Measurements from ENCODE around the gene HEATR5A. TPM values are rescaled to one million over a fixed set of nuclear protein-coding genes. Genes with fewer than 3 reads are reported as not detected.
A peak's percentile ranks its signal among the peaks of the same experiment; 100 is the strongest.

The HEATR5A gene
- total RNA-seq, 1 experiment from 2014 or later, result 12.7 TPM

DNA sequence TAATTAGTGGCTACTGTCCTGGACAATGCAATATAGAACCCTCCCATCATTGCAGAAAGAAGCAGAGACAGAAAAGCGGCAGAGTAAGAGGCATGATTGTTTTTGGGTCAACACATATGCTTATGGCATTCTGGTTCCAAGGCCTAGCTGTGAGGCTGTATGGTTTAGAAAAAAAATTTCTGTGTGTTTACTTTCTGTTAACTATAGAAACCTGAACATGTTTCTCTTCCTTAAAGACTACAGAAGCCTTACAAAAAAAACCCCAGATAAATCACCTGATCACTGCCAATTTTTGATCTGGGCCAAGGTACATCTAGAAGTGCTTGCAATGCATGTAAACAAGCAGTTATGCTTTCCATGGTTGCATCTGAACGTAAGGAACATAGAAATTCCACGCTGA lies 112.7 kb downstream of the HEATR5A start:
- Histone ChIP-seq H3K9me2 (replicated peaks; ENCODE audit: low read length) (no peaks in the 10 kb centered on the region), H3K27me3 (ENCODE audit: low read length) (no peaks in the 10 kb centered on the region), H3F3A (ENCODE audit: low read length, unreplicated experiment) (no peaks in the 10 kb centered on the region), H3K4me1 (ENCODE audit: insufficient read depth, low read length) (no peaks in the 10 kb centered on the region), H3K9ac (ENCODE audit: low read length) (no peak overlapping the region), H3K4me2 (ENCODE audit: low read length) (no peak overlapping the region), H4K20me1 (ENCODE audit: low read length) (no peaks in the 10 kb centered on the region), H3K79me2 (ENCODE audit: low read length) (no peaks in the 10 kb centered on the region), H3K27ac (ENCODE audit: low read length) (no peak overlapping the region), H3K4me3 (ENCODE audit: low read length) (no peak overlapping the region), H3K36me3 (ENCODE audit: low read depth, low read length) (peaks cover 8% of the 10 kb centered on the region), H2AFZ (ENCODE audit: low read length) (no peak overlapping the region), H3K9me3 (ENCODE audit: low read length) (no peaks in the 10 kb centered on the region)
- ChIA-PET POLR2A (ENCODE audit: unreplicated experiment) (no interaction called here), CTCF (no interaction called here)
- TF ChIP-seq, protein P1, sequence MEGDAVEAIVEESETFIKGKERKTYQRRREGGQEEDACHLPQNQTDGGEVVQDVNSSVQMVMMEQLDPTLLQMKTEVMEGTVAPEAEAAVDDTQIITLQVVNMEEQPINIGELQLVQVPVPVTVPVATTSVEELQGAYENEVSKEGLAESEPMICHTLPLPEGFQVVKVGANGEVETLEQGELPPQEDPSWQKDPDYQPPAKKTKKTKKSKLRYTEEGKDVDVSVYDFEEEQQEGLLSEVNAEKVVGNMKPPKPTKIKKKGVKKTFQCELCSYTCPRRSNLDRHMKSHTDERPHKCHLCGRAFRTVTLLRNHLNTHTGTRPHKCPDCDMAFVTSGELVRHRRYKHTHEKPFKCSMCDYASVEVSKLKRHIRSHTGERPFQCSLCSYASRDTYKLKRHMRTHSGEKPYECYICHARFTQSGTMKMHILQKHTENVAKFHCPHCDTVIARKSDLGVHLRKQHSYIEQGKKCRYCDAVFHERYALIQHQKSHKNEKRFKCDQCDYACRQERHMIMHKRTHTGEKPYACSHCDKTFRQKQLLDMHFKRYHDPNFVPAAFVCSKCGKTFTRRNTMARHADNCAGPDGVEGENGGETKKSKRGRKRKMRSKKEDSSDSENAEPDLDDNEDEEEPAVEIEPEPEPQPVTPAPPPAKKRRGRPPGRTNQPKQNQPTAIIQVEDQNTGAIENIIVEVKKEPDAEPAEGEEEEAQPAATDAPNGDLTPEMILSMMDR (conservative IDR thresholded peaks at IDR 0.05; ENCODE audit: low read depth, low read length), result 0 out of 2 replicates have a peak, but pooled peaks have one; percentile 1
- TF ChIP-seq EZH2 (IDR thresholded peaks at IDR 0.05; ENCODE audit: low read length, unreplicated experiment) (no peak), EZH2phosphoT487 (IDR thresholded peaks at IDR 0.05; ENCODE audit: borderline replicate concordance, low read length) (no peak)
- BruUV-seq (replicated peaks), result no TSS peak
- ATAC-seq, result no peak
- intact Hi-C loops (cut with micrococcal nuclease), result no loop called here
- no peak for DNase-seq

DNA sequence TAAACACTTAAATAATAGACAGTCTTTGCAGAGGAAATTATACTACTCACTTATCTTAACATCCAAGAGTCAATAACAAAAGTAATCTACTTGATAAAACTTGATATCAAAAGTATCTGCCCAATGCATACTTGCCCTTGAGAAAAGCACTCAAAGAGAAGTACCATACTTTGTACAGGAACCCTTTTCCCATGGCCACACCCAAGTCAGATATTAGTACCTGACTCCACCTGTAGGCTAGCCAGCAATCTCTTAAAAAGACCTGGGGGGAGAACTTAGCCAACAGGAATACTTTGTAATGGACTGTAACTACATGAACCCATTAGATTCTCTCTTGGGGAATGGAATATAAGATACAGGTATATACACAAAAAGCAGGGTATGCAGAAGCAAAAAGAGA lies 113.2 kb downstream of the HEATR5A start:
- no peak for ATAC-seq
- no peaks in the 10 kb centered on the region for H3K4me1 ChIP-seq (ENCODE audit: insufficient read depth, low read length)
- BruUV-seq (replicated peaks), result no TSS peak
- no peak overlapping the region for H3K27ac ChIP-seq (ENCODE audit: low read length)
- H3K9me3 ChIP-seq (ENCODE audit: low read length), result no peaks in the 10 kb centered on the region
- TF ChIP-seq EZH2phosphoT487 (IDR thresholded peaks at IDR 0.05; ENCODE audit: borderline replicate concordance, low read length), result no peak
- TF ChIP-seq, protein P1 (conservative IDR thresholded peaks at IDR 0.05; ENCODE audit: low read depth, low read length), result peak; percentile 39; the same call in 1 of the 2 replicates
- CTCF ChIA-PET, result no interaction called here
- POLR2A ChIA-PET (ENCODE audit: unreplicated experiment), result no interaction called here
- no peaks in the 10 kb centered on the region for H3K79me2 ChIP-seq (ENCODE audit: low read length)
- intact Hi-C loops (cut with micrococcal nuclease), result no loop called here
- no peak overlapping the region for H3K4me3 ChIP-seq (ENCODE audit: low read length)
- H3K9me2 ChIP-seq (replicated peaks; ENCODE audit: low read length), result no peaks in the 10 kb centered on the region
- no peaks in the 10 kb centered on the region for H3F3A ChIP-seq (ENCODE audit: low read length, unreplicated experiment)
- no peak overlapping the region for H3K9ac ChIP-seq (ENCODE audit: low read length)
- no peak overlapping the region for H3K4me2 ChIP-seq (ENCODE audit: low read length)
- peak; percentile 46 for DNase-seq
- H3K36me3 ChIP-seq (ENCODE audit: low read depth, low read length), result peaks cover 8% of the 10 kb centered on the region; the same call in 1 of the 2 replicates
- no peaks in the 10 kb centered on the region for H4K20me1 ChIP-seq (ENCODE audit: low read length)
- no peak overlapping the region for H2AFZ ChIP-seq (ENCODE audit: low read length)
- no peaks in the 10 kb centered on the region for H3K27me3 ChIP-seq (ENCODE audit: low read length)

DNA sequence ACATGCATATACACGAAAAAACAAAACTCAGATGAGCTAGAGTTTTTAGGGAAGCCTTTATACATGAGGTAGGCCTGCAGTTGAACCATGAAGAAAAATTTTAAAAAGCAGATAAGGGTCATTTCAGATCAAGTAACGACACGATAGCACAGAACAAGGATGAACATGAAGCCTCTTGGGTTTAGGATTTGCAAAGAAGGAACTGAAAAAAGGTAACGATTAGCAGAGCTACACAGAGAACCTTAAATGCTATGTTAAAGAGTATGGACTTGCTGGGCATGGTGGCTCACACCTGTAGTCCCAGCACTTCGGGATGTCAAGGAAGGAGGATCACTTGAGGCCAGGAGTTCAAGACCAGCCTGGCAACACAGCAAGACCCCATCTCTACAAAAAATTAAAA lies 116.7 kb downstream of the HEATR5A start:
- no peaks in the 10 kb centered on the region for H3K79me2 ChIP-seq (ENCODE audit: low read length)
- H3K27me3 ChIP-seq (ENCODE audit: low read length), result no peaks in the 10 kb centered on the region
- H3K36me3 ChIP-seq (ENCODE audit: low read depth, low read length), result peaks cover 3% of the 10 kb centered on the region; the same call in 1 of the 2 replicates
- no peak overlapping the region for H3K9ac ChIP-seq (ENCODE audit: low read length)
- no peaks in the 10 kb centered on the region for H4K20me1 ChIP-seq (ENCODE audit: low read length)
- no peaks in the 10 kb centered on the region for H3F3A ChIP-seq (ENCODE audit: low read length, unreplicated experiment)
- CTCF ChIA-PET, result no interaction called here
- H3K4me1 ChIP-seq (ENCODE audit: insufficient read depth, low read length), result no peaks in the 10 kb centered on the region
- no peak overlapping the region for H3K27ac ChIP-seq (ENCODE audit: low read length)
- POLR2A ChIA-PET (ENCODE audit: unreplicated experiment), result interaction anchor here (0.7 kb wide), 1 partner anchor 13 kb away, joined by 3 read pairs; no protein-coding TSS in a partner anchor
- no peak for ATAC-seq
- BruUV-seq (replicated peaks), result no TSS peak
- TF ChIP-seq EZH2phosphoT487 (IDR thresholded peaks at IDR 0.05; ENCODE audit: borderline replicate concordance, low read length) (no peak), EZH2 (IDR thresholded peaks at IDR 0.05; ENCODE audit: low read length, unreplicated experiment) (no peak)
- H3K4me3 ChIP-seq (ENCODE audit: low read length), result no peak overlapping the region
- no peaks in the 10 kb centered on the region for H3K9me2 ChIP-seq (replicated peaks; ENCODE audit: low read length)
- DNase-seq, result no peak
- no peak overlapping the region for H3K4me2 ChIP-seq (ENCODE audit: low read length)
- H2AFZ ChIP-seq (ENCODE audit: low read length), result no peak overlapping the region
- no peaks in the 10 kb centered on the region for H3K9me3 ChIP-seq (ENCODE audit: low read length)
- intact Hi-C loops (cut with micrococcal nuclease), result no loop called here

Measured in PC-3 (cell line).